Fibroblast of skin of right biceps (primary cell): ENCODE measurements around the gene WNT7B.

Experiments used
- DNase-seq: peaks from one replicate; pipeline ENCODE4 v3.0.0-alpha.2; 2013

Gene WNT7B

GRCh38 chr22:45949258-45949870, 27.6 kb downstream of the WNT7B start:
- no peak for DNase-seq

DNA sequence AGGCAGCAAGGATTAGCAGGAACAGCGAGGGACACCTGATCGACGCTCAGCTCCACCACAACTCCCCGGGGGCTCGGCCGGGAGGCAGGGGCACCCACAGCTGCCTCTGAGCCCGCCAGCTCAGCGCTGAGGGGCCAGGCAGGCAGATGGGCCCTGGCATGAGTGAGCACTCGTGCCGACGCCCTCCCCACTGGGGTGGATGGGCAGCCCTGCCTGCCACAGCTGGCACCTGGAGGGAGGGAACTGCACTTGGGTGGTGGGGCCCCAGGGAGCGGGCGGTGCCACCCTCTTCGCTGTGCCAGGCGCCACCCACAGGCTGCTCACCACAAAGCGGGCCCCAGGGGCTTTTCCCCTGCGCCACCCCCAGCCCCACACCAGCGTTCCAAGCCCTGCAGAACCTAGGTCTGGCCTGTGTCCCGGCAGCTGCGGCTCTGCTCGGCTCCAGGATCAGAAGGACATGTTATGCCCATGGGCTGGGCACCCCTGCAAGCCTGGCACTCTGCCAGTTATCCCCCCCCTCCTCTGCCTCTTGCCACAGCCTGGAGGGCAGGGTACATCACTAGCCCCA, 28.8 kb downstream of the WNT7B start:
- no peak for DNase-seq

DNA sequence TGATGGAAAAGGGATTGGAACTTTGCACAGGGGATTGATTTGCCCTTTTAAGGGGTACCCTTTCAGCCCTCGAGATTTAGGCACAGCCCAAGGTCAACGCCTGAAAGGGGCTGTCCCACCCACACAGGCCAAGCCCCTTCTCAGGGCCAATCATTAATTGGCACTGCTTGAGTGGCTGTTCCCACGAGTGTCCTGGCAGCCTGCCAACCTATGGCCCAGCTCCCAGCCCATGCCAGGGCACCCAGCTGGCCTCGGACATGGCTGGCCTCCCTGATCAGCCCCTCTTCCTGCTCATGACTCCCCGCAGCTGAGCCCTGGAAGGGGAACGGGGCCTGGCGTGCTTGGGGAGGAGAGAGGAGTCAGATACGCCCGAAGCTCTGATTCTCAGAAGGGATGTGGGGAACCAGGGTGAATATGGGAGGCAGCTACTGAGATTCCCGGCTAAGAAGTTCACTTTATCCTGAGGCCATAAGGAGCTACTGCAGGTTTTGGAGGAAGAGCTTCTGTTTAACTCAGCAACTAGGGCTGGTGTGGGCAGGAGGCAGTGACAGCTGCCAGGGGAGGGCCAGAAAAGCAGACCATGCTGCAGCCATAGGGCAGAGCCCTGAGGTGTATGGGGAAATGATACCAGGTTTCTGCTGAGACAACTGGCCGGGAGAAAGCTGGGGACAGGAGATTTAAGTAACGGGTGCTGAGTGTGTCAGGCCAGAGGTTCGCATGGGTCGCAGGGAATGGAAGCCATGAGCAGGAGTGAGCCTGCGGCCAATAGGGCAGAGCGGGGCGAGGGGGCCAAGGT, 30.0 kb downstream of the WNT7B start:
- DNase-seq, result no peak

DNA sequence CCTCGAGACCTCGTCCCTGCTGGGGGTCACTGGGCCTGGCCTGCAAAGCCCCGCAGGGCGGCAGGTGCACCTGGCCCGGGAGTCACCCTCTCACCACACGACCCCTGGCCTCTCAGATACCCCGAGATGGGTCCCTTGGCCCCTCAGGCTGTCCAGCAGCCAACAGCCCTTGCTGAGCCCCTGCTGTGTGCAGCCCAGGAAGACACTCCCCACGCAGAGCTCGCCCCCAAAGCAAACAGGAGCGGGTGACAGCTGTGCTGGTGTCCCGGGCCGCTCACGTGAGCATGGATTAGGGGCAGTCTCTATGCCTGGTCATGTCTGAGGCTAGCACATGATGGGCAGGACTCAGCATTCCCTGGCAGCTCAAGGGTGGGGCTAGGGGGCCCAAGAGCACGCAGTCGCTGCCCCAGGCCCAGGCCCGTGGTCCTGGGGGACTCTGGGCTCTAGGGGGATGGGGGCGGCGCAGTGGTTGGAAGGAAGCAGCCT, 31.3 kb downstream of the WNT7B start:
- DNase-seq, result no peak

DNA sequence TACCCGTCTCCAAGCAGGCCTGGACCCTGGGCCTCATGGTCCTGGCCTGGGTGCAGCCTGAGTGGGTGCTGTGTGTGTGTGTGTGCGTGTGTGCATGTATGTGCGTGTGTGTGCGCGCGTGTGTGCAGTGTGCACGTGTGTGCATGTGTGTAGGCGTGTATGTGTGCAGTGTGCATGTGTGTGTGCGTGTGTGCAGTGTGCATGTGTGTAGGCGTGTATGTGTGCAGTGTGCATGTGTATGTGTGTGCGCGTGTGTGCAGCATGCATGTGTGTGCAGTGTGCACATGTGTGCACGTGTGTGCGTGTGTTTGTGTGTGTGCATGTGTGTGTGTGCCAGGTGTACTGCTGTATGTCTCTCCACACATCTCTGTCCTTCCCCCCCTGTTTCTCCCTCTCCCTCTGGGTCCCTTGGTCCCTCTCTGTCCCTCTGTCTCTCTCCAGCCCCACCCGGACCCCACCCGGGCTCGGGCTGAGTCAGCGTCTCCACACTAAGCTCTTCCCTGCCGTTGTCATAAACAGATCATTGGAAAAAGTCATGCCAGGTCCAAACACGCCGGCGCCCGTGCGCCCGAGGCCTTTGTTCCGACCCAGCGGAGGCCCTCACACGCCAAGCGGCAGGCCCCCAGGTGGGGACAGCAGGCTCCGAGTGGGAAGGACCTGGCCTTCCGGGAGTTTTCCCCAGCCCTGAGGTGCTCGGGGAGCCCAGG, 34.0 kb downstream of the WNT7B start:
- no peak for DNase-seq

DNA sequence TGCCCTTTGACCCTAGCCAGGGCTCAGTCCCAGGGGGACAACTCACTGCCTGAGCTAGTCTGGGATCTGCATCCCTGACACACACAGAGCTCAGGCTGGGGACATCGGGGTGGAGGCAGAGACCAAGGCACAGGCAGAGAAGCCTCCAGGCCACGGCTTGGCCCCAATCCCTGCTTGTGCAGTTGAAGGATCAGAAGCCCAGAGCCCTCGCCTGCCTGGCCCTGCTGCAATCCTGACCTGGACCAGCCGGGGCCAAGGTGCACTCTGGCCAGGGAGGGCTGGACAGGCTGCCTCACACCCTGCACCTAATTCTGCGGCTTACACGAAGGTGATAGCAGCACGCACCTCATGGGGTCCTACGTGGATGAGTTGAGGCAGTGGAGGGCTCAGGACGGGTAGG, 34.6 kb downstream of the WNT7B start:
- no peak for DNase-seq

DNA sequence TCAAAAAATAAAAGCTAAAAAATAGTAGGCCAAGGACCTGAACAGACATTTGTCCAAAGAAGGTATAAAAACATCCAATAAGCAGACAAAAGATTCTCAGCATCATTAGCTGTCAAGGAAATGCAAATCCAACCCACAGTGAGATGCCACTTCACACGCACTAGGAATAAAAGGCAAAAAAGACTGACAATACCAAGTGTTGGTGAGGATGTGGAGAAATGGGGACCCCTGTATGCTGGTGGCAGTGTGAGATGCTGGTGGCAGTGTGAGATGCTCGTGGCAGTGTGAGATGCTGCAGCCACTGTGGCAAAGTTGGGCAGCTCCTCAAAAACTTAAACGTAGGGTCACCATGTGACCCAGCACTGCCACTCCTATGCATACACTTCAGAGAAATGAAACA, 38.0 kb downstream of the WNT7B start:
- DNase-seq, result no peak

DNA sequence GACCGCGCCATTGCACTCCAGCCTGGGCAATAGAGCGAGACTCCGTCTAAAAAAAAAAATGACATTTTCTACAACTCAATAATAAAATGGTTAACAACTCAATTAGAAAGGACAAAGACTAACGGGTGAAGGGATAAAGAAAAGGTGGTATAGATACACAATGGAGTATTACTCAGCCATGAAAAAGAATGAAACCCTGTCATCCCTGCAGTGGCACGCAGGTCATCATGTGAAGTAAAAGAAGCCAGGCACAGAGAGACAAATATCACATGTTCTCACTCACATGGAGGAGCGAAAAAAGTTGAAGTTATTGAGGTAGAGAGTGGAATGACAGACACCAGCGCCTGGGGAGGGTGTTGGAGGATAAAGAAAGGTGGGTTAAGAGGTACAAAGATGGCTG, 39.0 kb downstream of the WNT7B start:
- no peak for DNase-seq

DNA sequence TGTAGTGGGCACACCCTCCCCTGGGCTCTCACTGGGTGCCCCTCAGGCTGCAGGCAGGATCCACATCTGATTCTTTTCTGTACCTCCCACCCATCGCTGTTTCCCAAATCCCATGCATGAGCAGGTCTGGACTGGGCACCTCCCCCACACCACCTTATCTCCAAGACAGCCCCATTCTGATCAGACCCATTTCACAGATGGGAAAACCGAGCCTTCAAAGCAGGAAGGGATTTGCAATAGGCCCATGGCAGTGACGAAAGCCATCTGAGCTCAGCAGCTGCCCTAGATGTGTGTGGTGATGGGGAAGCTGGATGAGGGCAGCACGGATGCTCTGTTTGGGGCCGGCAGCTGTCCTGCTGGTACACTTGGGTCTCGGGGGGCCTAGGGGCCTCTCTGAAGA, 41.4 kb downstream of the WNT7B start:
- no peak for DNase-seq

GRCh38 chr22:45934659-45935341, 42.2 kb downstream of the WNT7B start:
- peak; percentile 94 for DNase-seq

- DNase-seq, result no peak
These were observed 42.8 kb downstream of the WNT7B start for GRCh38 chr22:45934168-45934564.

- DNase-seq, result no peak
These were observed 43.3 kb downstream of the WNT7B start for GRCh38 chr22:45933506-45934167.

DNA sequence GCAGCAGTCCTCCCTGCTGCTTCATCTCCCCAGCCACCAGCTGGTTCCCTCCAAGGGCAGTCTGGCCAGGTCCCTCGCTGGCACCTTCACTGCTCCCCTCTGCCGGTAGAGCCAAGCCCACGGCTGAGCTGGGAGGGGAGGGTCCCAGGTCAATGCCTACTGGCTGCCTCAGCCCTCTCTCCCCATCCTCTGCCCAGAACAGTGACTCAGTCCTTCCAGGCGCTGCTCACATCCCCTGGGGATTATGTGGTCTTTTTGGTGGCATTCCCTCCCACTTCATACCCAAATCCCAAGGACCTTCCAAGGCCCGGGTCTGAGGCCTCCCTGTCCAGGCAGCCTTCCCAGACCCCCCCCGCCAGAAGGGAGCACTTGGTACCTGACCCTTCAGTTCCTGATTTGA, 44.9 kb downstream of the WNT7B start:
- peak; percentile 57 for DNase-seq

DNA sequence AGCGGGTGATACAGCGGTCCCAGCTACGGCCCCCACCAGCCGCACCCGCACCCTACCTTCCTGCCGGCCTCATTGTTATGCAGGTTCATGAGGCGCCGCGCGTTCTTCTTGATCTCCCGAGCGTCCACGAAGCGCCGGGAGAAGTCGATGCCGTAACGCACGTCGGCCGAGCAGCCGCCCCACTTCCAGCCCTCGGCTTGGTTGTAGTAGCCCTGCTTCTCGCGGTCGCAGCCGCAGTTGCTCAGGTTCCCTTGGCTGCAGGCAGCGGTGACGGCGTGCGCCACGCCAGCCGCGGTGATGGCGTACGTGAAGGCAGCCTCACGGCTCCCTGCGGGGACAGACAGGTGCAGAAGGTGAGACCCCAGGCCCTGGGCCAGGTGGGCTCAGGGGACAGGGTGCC, 45.9 kb downstream of the WNT7B start:
- no peak for DNase-seq

GRCh38 chr22:45930324-45930723, 46.6 kb downstream of the WNT7B start:
- DNase-seq, result no peak

DNA sequence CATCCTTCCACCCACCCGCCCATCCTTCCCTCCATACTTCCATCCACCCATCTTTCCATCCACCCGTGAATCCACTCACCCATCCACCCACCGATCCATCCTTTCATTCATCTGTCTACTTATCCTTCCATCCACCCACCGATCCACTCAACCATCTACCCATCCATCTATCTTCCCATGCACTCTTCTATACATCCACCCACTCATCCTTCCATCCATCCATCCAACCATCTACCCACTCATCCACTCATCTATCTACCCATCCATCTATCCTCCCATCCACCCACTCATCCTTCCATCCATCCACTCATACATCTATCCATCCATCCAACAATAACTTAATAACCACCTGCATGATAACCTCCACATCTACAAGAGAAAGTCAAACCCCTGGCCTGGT, 47.3 kb downstream of the WNT7B start:
- DNase-seq, result no peak

DNA sequence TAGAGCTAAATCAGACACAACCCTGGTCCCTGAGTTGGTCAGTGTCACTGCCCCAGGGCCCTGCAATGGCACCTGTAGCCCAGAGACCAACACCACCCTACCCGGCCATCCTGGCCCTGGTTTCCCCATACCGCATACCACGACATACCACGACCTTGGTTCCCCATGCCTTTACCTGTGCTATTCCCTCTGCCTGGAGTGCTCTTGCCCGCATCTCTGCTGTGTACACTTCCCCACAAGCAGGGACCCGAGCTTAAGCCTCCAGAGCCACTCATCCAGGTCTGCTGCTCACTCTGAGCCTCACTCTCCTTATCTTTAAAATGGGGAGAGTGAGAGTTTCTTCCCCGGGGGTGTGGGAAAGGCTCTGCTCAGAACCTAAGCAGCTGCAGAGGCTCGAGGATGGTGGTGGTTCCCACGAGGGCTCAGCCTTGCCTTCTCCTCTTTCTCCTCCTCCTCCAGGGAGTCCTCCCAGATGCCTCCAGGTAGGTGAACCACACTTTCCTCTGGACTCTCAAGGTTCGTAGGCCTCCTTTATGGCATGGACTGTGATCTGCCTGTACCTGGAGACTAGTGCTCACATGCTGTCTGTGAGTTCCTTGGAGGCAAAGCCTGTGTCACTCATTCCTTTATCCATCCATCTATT, 48.1 kb downstream of the WNT7B start:
- no peak for DNase-seq

DNA sequence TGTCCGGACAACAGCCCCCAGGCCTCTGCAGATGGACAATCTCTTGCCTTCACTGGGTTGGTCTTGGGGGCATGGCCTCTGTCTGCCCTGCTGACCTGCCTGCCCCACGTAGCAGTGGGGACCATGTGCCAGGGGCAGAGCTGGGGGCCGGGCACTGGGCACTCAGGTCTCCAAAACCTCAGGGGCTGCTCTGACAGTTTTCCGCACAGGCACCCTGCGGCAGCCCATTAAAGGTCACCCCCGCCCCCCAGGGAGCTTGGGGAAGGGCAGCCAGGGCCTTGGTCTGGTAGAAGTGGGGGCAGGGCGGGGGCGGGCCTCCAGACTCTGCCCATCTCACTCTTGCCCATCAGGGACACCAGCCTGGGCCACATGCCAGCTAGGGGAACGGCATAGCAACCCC, 49.9 kb downstream of the WNT7B start:
- DNase-seq, result no peak

GRCh38 chr22:45926433-45926832, 50.5 kb downstream of the WNT7B start:
- DNase-seq, result no peak

DNA sequence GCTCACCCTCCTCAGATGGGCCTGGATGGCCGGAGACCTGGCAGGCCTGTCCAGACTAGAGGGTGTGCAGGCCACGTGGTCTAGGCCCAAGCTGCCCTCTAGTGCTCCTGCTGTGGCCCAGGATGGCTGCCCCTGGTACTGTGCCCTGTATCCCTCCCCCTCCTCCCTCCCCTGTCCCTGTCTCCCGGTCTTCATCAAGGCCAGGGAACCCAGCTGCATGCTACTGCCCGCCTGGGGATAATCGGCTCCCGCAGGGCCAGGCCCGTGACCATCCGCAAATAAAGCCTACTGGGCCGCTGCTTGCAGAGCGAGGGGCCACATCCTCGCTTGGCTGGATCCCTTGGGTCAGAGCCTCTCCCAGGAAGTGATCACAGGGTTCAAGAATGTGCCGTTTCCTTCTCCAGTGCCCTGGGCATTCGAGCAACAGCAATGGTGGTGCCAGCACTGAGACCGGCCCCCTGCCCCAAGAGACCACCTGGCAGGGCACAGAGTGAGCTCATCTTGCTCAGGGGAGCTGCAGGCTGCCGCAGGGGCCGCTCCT, 51.1 kb downstream of the WNT7B start:
- DNase-seq, result no peak

DNA sequence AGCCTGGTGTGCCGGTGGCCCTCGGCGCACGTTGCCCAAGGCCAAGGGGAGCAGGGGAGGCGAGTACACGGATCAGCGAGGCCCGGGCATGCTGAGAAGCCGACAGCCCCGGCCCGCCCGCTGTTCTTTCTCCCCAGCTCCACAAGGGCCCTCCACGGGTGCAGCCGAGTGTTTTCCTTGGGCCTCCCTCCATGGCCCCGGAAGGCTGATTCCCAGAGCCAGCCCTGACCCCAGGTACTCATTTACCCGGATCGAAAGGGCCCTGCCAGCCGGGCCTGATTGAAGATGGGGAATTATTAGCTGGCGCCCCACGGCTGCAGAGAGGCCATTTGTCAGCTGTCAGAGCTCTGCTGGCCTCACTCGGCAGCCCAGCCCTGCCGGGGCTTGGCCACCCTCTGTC, 53.1 kb downstream of the WNT7B start:
- DNase-seq, result no peak

GRCh38 chr22:45923212-45923611, 53.8 kb downstream of the WNT7B start:
- no peak for DNase-seq
